NCI-H2196 treated with DMSO at 0.1 percent for 48 hours (cell line): ENCODE data around the gene TENT5C.

Source experiments
- DNase-seq: peaks from one replicate; lab custom pipeline; 2025; ENCODE audit not compliant: unreplicated experiment; lab: John Stamatoyannopoulos, UW

Gene TENT5C

DNA sequence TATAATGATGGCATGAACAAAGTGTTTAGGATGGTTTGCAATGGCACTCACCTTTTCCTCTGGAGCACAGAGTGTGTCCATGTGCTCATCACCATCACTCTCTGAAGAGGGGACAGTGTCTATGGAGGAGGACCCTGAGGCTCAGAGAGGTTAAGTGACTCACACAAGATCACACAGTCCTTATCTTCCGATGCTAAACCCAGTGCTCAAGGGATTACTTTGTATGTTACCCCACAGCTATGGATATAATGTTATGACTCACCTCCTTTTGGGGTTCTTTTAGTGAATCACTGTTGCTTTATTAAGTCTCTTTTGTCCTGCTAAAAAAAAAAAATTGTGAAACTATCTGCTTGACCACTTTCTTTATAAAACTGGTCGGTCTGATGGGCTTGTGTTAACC, 67.6 kb downstream of the TENT5C start:
- no peak for DNase-seq

DNA sequence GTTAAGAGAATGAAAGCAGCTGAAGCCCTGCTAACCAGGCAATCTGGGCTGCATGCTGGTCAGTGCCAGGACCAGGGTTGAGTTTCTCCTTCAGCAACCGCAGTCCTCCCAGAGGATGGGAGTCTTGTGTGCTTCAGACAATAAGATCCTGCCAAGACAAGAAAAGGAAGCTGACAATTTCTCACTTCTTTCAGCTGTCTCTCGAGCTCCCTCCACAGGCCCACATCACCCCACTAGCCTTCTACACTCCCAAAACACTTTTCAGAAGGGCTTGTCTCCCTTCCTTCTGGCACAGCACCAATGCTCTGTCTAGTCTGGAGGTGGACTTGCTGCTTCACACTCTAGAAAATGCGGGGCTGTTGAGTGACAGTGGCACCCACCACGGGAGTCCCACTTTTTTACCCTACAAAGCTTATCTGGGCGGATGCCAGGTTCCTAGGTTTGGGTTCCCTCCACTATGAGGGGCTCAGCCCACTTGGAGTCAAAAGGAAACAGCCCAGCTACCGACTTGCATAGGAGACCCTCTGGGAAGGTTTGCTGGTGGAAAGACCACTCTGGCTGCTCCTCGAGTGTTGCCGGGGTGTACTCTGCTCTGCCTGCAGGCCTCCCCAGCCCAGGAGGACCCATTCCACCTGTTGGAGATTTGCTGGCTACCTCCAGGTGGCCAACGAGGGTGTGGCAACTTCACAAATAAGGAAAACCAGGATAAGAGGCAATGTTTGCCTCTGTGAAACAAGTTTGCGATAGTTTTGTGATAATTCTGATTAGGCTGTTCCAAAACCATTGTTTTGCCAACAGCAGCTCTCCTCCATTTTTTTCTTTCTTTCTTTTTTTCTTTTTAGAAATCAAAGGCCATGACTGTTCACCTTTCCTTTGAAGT, 68.9 kb downstream of the TENT5C start:
- no peak for DNase-seq

DNA sequence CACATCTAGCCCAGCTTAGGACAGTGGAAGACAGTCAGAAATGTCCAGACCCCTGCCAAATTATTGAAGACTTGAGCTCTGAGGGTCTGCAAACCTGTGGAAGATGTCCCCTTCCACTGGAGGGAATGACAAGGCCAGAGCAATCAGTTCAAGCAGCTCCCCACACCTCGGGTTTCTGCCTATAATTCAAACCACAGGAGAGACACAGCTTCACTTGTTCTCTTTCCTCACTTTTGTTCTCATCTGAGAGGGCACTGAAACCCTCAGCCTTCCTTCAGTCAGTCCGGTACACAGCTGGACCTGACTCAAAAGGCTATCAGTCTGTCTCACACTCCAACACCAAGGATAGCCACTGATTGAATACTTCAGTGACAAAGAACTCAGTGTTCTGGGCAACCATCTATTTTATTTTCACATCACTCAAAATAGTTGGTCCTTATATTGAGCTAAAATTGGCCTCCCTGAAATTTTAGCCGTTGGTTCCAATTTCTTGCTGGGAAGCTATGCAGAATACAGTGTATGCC, 70.1 kb downstream of the TENT5C start:
- DNase-seq, result no peak

GRCh38 chr1:117676615-117677130, 70.8 kb downstream of the TENT5C start:
- no peak for DNase-seq
